NCI-H2227 (cell line): ENCODE results near the gene RHD.
"Not testable (repeated sequence)": the region's sequence is repeated elsewhere in the genome, so short reads cannot be mapped to it uniquely, and the experiment has no call there.

Experiments
- DNase-seq: peaks from one replicate; lab custom pipeline; 2025; ENCODE audit not compliant: unreplicated experiment; lab: John Stamatoyannopoulos, UW

RHD gene

DNA sequence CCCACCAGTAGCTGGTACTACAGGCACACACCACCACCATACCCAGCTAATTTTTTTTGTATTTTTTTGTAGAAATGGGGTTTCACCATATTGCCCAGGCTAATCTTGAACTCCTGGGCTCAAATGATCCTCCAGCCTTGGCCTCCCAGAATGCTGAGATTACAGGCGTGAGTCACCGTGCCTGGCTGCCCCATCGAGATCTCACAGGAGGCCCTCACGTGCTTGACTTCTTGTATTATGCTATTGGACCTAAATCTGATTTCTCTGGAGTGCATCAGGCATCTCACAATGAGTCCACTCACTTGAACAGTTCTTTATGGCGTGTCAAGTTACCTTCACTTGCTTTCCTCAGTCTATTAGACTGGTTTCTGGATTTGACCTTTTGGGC, 15.7 kb upstream of the RHD start:
- no peak for DNase-seq

DNA sequence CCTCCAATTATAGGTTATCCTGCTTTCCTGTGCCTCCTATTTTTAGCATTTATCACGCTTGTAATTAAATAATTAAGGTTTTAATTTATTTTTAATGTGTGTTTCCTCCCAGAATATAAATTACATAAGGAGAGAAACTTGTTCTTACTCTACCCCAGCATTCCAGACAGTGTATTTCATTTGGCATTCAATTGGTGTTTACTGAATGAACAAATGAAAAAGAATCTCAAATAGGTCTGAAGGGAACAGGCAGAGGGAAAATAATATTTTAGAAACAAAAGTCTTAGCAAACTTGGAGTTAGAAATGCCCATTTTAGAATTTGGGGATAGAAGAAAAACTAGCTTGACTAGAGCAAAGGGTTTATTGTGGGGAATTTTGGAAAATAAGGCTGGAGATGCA, 15.1 kb upstream of the RHD start:
- no peak for DNase-seq

DNA sequence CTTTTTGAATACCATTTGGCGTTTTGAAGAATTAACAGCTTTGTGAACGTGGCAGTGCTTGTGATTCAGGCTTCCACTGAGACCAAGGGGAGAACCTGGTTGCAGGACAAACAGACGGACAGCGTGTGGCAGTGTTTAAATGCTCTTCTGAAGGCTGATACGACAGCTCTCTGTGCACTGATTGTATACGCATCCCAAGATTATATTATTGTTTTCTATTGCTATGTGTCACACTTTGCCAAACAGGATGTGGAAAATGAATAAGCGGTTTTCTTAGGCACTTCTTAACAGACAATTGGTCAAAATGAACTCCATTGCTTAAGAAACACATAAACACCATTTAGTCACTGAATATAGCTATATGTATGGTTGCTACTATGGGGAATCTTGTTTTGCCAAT, 12.5 kb upstream of the RHD start:
- DNase-seq: not testable (repeated sequence)

DNA sequence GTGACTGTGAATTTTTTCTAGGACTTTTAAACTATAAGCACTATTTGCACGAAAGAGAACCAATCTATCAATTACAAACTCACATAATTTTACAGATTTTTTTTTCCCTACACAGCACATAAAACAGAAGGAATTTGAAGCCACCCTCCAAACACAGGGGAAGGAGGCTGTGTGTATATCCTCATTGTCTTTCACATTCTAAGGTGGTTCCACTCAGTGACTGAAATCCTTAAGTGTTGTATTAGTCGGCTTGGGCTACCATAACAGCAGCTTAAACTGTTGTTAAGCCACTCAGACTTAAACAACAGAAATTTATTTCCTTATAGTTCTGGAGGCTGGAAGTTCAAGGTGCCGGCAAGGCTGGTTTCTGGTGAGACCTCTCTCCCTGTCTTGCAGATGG, 12.0 kb upstream of the RHD start:
- not testable (repeated sequence) for DNase-seq

DNA sequence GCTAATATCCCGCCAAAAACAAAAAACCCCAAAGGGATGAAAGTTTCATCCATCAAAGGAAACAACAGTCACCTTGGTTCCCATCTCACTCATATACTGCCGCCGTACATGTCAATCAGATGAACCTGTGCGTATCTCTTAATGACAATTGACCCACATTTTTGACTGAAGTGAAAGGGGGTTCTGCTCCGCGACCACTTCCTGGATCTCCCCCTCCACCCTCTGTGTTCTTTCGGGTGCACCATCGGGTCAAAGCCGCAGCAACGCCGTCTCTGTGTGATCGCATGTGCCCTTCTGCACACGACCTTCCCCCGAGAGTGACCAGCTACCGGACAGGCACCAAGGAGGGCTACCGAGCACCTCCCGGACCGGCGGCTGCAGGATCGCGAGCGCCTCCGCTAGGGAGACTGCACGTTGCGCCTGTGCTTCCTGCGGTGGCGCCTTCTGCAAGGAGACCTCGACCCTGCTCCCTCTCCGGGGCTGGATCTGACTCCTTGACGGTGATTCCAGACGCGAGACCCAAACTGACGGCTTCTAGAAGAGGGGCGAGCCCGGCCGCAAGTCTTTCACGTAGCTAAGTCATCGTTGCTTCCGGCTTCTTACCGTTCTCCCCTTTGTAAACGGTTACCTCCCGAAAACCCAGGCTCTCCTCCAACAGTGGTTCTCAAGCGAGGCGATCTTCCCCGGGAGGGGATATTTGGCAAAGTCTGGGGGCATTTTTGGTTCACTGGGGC, 5.6 kb upstream of the RHD start:
- not testable (repeated sequence) for DNase-seq

DNA sequence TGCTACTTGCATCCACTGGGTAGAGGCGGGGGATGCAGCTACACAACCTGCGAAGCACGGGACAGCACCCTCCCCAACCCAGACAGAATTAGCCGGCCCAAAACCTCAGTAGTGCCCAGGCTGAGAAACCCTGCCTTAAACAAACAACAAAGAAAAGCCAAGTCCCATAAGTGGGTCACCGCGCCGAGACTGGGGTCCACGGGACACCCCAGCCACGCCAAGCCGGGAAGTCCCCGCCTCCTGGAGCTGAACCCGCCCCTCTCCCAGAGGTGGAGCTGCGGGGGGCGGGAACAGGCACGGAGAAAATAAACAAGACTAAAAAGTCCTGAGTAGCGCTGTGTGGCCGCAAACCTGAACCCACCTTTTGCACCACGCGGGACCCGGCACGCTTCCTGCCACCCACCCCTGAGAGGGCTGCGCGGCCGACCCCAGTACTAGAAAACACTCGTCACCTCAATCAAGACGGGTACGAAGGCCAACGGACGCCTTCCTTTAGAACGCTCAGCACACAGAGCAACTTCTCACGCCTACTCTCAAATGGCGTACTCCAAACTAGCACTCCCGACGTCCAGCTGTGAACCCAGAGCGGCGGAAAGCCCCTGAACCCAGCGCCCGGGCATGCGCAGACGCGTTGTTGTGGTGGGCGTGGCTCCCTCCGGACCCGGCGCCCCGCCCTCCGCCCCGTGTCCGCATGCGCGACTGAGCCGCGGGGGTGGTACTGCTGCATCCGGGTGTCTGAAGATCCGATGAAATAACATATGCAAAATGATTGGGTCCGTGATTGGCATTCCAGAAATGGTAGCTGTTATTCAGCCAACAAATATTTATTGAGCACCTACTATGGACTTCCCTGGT, 4.8 kb upstream of the RHD start:
- peak; percentile 61 for DNase-seq

DNA sequence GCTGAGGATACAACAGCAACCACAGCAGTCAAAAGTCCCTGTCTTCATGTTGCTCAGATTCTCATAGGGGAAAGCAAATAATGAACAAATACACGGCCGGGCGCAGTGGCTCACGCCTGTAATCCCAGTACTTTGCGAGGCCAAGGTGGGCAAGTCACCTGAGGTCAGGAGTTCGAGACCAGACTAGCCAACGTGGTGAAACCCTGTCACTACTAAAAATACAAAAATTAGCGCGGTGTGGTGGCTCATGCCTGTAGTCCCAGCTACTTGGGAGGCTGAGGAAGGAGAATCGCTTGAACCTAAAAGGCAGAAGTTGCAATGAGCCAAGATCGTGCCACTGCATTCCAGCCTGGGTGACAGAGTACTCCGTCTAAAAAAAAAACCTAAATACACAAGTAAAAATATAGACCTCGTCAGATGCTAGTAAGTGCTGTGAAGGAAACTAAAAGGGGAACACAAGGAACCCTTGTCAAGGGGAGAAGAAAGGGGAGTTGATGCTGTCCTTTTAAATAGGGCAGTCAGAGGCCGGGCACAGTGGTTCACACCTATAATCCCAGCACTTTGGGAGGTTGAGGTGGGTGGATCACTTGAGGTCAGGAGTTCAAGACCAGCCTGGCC, 4.1 kb upstream of the RHD start:
- not testable (repeated sequence) for DNase-seq

DNA sequence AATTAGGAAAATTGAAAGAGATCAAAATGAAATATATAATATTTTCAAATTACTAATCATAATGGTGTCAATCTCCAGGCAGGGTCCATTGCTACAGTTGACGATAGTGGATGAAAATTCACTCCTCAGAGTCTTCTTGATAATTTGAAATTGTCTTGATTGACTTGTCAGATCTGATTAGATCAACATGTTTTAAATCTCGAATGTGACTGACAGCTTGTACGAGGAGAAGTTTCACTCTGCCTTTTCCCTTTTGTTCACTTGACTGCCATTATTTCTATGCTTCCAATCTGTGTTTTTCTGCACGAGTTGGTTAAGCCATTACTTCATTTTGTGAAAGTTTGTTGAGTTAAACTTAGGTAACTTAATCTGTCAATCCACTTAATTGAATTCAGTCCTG, 3.3 kb downstream of the RHD start:
- DNase-seq: not testable (repeated sequence)

DNA sequence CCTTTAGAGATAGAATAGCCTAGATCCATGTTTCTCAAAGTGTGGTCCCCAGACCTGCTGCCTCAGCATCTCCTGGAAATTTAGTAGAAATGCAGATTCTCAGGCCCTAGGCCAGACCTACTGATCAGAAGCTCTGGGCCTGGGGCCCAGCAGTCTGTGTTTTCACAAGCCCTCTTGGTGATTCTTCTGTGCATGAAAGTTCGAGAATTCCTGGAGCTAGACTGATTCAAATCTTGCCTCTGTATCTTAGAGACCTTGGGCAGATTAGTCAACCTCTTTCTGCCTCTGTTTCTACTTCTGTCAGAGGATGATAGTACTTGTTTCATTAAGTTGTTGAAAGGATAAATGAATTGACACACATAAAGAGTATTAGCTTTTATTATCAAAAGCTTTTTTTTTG, 5.0 kb downstream of the RHD start:
- DNase-seq: not testable (repeated sequence)

DNA sequence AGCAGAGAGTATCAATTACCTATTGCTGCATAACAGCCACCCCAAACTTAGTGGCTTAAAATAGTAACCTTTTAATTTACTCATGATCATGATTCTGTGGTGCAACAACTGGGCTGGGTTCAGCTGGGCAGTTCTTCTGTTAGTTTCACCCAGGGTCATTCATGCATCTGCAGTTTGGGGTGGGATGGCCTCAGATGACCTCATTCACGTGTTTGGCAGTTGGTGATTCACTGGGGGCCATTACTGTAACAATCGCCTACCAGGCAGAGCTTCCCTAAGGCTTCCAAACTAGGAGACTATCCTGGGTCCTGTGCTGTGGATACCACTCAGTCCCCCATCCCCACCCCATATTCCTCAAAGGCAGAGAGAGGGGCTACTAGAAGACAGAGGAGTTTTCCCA, 6.0 kb downstream of the RHD start:
- not testable (repeated sequence) for DNase-seq

DNA sequence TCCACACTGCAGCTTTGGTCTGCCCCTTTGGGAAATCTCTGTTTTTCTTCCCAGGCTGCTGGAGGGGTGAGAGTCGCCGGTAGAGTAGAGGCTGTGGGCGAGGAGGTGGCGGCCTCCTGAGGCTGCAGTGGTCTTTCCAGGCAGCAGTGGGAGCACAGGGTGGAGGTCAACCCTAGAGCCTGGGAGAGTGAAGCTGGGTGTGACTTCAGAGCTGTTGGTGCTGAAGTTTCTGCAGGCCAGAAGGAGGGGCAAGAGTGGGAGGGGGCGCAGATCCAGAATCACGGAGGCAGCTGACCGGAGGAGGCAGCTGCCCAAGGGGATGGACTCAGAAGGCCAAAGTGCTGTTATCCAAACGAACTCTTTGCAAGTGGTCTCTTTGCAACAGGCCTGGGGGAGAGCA, 6.5 kb downstream of the RHD start:
- DNase-seq: not testable (repeated sequence)

DNA sequence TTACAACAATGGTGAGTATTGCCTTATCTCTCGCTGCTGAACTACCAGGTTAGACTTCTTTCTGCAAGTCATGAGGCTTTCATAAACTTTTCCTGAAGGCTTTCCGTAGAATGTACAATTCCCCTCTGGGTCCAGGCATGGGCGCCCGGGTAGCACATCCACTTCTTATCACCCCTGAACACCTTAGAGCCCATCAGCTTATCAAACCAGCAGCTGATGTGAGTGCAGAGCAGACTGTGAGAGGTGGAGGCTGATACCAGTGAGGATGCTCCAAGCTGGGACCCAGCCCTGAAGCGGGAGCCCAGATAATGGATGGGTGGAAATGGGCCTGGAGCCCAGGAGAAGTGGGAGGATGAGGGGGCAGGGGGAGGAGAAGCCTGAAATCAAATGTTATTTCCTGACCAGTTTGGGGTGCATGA, 7.4 kb downstream of the RHD start:
- DNase-seq: not testable (repeated sequence)

DNA sequence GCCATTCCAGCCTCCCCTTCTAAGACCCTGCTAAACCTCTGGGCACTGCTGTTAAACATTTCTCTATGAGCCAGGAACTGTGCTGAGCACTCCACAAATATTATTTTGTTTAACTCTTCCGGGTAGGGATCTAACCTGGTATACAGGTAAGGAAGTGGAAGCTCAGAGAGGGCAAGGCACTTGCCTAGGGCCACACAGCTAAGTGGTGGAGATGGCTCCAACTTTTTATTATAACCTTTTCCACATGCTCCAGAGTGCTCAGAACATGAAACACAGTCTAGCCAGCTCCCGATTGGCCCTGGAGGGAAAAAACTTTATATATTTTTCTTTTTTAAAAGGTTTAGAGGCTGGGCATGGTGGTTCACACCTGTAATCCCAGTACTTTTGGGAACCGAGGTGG, 13.6 kb downstream of the RHD start:
- DNase-seq: not testable (repeated sequence)

DNA sequence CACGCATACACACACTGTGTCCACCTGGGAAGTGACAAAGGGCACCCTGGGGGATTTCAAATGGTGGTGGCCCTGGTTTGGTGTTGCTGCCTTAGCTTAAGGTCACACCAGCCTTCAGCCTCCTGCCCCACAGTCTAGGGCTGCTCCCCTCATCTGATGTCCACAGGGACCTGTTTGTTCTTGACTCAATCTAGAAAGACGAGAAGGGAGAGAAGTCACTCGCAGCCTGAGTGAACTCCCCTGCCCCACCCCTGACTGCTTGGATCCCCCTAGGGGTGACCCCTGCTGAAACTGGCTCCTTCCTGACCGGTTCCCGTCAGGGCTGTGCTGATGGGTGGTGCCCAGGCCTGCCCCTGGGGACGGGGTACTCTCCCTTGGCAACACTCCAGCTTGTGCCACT, 14.9 kb downstream of the RHD start:
- not testable (repeated sequence) for DNase-seq

DNA sequence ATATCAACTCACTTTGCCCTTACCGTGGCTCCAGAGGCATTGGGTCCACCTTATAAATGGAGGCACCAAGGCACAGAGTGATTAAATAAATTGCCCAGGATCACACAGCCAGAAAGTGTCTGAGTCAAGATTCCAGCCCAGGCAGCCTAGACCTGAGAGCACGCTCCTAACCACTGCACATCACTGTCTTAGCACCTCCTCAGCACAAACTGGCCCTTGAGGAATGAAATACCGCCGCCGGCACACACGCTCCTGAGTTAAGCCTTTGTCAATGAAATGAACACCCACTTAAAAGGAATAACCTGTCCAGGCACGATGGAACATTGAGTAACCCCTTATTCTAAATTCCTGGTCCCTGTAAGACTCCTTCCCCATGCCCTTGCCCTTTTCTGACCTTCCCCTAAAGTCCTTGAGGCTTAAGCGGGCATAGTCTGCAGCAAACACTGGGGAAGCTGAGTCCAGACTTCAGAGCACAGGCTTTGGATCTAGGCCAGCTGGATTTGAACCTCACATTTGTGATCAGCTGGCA, 16.3 kb downstream of the RHD start:
- not testable (repeated sequence) for DNase-seq

DNA sequence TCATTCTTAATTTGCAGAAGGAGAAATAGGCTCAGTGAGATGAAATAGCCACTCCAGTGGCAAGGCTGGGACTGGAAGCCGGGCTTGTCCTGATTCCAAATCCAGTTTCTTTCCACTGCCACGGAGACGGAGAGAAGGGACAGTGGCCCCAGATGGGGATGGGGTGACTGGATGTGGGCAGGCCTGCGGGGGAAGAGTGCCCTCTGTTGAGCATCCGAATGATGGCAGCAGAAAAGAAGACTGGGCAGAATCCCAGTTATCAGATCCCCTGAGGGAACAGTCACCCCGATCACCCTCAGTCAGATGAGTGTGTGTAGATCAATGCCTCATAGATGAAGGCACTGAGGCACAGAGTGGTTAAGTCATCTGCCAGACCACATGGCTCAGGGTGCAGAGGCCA, 17.7 kb downstream of the RHD start:
- DNase-seq: not testable (repeated sequence)

DNA sequence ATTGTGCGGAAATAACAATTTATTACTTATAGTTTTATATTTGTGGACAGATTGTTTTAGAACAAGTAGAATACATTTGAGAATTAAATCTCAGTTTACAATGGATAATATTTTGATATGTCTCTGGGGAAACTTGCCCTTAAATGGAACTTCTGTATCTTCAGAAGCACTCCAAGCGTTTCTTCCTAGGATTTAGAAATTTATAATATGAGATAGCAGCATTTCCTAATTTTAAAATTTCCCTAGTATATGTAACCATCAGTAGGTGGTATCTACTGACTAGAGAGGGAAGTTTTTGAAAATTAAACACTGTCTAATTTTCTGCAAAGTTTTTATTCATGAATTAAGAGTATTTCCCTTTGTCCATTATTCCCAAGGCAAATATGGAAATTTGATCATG, 21.1 kb downstream of the RHD start:
- DNase-seq: not testable (repeated sequence)

DNA sequence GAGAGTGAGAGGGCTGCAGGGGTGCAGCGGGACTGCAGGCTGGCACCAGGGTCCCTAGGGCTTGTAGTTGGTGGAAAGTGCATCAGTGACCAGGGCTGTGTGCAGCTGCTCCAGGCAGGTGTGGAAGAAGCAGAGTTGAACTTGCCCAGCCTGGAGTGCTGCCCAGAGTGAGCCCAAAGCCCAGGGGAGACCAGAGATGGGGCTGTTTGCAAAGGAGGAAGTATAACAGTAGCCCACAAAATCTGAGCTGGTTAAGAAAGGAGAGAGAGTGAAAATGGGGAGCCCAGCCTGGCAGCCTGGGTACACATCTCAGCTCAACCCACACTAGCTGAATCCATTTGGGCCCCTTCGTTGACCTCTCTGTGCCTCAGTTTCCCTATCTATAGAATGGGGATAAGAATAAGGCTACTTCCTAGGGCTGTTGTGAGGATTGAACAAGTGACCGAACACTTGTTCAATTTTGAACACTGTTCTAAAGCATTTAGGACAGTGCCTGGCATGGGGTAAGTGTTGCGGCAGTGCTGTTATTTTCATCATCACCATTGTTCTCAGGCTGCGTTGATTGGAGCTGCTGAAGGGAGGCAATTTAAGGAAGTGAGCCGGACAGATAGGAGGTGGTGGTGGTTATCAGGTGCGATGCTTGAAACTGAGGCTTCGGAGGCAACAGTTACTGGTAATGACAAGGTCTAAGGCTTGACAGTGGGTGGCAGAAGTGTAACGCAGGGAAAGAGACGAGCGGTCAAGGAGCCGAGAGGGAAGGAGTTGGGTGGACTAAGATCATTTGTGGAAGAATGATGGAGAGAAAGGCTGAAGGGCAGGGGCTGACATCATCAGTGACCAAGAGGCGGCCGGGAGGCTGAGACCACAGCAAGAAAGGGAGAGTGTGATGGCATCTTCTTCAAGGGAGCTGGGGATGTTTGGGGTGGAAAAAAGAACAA, 22.8 kb downstream of the RHD start:
- DNase-seq: not testable (repeated sequence)

DNA sequence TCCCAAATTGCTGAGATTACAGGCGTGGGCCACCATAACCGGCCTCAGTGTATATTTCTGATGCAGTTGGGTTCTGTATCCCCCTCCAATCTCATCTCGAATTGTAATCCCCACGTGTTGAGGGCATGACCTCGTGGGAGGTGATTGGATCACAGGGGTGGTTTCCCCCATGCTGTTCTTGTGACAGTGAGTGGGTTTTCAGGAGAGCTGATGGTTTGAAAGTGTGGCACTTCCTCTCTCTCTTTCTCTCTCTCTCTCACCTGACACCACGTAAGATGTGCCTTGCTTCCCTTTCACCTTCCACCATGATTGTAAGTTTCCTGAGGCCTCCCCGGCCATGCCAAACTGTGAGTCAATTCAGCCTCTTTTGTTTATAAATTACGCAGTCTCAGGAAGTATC, 24.2 kb downstream of the RHD start:
- not testable (repeated sequence) for DNase-seq

DNA sequence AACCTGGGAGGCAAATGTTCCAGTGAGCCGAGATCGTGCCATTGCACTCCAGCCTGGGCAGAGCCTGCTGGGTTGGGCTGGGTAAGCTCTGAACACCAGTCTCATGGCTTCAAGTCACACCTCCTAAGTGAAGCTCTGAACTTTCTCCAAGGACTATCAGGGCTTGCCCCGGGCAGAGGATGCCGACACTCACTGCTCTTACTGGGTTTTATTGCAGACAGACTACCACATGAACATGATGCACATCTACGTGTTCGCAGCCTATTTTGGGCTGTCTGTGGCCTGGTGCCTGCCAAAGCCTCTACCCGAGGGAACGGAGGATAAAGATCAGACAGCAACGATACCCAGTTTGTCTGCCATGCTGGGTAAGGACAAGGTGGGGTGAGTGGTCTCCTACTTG, 28.4 kb downstream of the RHD start:
- not testable (repeated sequence) for DNase-seq
